Activated T-cell treated with anti-CD3 and anti-CD28 coated beads, Interleukin-2, amount 50 U/mL, for 4 hours (primary cell): ENCODE data around the gene RAB18. TPM values are rescaled to one million over a fixed set of nuclear protein-coding genes. Genes with fewer than 3 reads are reported as not detected.
"Not testable (repeated sequence)": the region's sequence is repeated elsewhere in the genome, so short reads cannot be mapped to it uniquely, and the experiment has no call there.

Experiments used
- ATAC-seq, 2 donors: fragments of 200-7000 bp; cut with Tn5 transposase; one replicate each; pipeline ENCODE4 v1.10.0; 2021
- DNase-seq: peaks from one replicate; pipeline ENCODE4 v3.0.0-alpha.2; 2020
- H3K27me3 Mint-ChIP-seq: one replicate; pipeline ENCODE4 v1.8.0; 2021; ENCODE audit warnings: low read depth, mixed read lengths
- H3K36me3 Mint-ChIP-seq: one replicate; pipeline ENCODE4 v1.8.0; 2022; ENCODE audit warnings: mixed read lengths; ENCODE audit not compliant: insufficient read depth
- H3K4me1 Mint-ChIP-seq: one replicate; pipeline ENCODE4 v1.8.0; 2021; ENCODE audit warnings: low read depth, mixed read lengths
- H3K4me3 Mint-ChIP-seq: one replicate; pipeline ENCODE4 v1.8.0; 2021; ENCODE audit warnings: mild to moderate bottlenecking, moderate library complexity, mixed read lengths
- H3K9me3 Mint-ChIP-seq: one replicate; pipeline ENCODE4 v1.8.0; 2021; ENCODE audit warnings: mixed read lengths
- total RNA-seq, 3 donors: library from RNA; stranded (reverse); gene quantifications; one replicate each; pipeline ENCODE4 v1.2.1, GENCODE V29; 2021

Gene RAB18
- total RNA-seq, 3 donors from 2014 or later, result 57.7 to 63.2 (median 63.0) TPM

DNA sequence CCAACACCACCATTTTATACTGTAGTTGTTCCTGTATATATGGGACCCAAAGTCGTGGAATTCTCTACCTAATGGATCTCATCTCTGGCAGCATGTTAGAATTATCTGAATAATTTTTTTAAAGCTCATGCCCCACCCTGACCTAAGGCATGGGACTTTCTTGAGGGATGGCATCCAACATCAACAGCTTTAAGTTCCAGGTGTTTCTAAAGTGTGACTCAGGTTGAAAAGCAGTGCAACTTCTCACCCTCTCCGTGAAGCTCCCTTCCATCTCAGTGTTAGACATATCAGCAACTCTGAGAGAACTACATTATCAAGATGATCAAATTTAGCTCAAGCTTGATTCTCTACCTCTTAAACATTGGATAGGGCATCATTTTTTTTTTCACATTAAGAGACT is 18.1 kb upstream of the RAB18 start:
- no peaks in the 10 kb centered on the region for H3K4me1 Mint-ChIP-seq
- no peak for DNase-seq
- peaks cover 27% of the 10 kb centered on the region for H3K27me3 Mint-ChIP-seq
- peaks cover 4% of the 10 kb centered on the region for H3K36me3 Mint-ChIP-seq
- H3K4me3 Mint-ChIP-seq, result no peak overlapping the region
- H3K9me3 Mint-ChIP-seq, result peaks cover 14% of the 10 kb centered on the region
- ATAC-seq, result no peak

DNA sequence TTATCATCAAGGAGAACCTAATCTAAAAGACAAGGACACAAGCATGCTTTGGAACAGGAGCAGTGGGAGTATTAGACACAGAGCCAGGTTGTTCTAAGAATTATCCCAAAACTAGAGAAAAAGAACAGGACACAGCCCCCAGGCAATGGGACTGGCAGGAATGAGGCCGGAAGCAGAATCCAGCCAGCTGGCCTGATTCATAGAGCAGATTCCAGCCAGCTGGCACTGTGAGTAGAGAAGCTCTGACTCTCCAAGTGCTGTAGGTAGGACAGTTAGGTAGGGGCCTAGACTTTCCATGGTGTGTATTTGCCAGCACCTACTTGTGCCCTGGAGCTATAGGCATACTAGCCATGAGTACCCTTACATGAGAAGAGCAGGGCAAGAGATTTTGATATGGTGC is 13.3 kb upstream of the RAB18 start:
- Mint-ChIP-seq H3K27me3 (peaks cover 37% of the 10 kb centered on the region), H3K9me3 (peaks cover 19% of the 10 kb centered on the region), H3K4me1 (no peaks in the 10 kb centered on the region), H3K4me3 (no peak overlapping the region), H3K36me3 (peaks cover 5% of the 10 kb centered on the region)
- no peak for DNase-seq
- no peak for ATAC-seq

DNA sequence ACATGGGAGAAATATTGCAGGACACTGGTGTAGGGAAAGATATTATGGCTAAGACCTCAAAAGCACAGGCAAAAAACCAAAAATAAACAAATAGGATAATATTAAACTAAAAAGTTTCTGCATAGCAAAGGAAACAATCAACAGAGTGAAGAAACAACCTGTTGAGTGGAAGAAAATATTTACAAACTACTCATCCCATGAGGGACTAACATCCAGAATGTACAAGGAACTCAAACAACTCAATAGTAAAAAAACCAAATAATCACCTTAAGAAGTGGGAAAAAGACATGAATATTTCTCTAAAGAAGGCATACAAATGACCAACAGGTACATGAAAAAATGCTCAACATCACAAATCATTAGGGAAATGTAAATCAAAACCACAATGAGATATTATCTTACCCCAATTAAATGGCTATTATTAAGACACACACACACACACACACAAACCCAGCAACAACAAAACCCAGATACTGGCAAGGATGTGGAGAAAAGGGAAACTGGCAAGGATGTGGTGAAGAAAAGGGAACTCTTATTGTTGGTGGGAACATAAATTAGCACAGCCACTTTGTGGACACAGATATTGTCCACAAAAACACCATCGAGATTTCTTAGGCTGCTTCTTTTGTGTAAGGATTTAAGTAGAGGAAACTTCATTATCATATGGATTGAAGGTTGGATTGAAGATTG is 9.8 kb upstream of the RAB18 start:
- DNase-seq (no peak), ATAC-seq (no peak)
- H3K4me3 Mint-ChIP-seq, result no peak overlapping the region
- peaks cover 23% of the 10 kb centered on the region for H3K27me3 Mint-ChIP-seq
- peaks cover 11% of the 10 kb centered on the region for H3K9me3 Mint-ChIP-seq
- H3K36me3 Mint-ChIP-seq, result peaks cover 5% of the 10 kb centered on the region
- no peaks in the 10 kb centered on the region for H3K4me1 Mint-ChIP-seq

DNA sequence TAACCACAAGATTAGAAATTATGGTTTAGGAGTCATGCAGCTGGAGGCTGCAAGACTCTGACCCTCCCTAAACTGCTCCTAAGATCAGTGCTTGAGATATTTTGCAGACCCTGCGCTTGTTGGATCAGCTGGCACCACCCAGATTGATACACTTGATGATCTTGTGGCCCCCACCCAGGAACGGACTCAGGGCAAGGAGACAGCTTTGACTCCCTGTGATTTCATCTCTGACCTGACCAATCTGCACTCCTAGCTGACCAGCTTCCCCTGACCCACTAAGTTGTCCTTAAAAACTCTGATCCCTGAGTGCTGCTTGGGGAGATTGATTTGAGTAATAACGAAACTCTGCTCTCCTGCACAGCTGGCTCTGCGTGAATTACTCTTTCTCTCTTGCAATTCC is 8.0 kb upstream of the RAB18 start:
- Mint-ChIP-seq H3K27me3 (peaks cover 17% of the 10 kb centered on the region), H3K9me3 (peaks cover 4% of the 10 kb centered on the region), H3K36me3 (no peaks in the 10 kb centered on the region), H3K4me3 (no peak overlapping the region), H3K4me1 (no peaks in the 10 kb centered on the region)
- DNase-seq (no peak), ATAC-seq (no peak)

DNA sequence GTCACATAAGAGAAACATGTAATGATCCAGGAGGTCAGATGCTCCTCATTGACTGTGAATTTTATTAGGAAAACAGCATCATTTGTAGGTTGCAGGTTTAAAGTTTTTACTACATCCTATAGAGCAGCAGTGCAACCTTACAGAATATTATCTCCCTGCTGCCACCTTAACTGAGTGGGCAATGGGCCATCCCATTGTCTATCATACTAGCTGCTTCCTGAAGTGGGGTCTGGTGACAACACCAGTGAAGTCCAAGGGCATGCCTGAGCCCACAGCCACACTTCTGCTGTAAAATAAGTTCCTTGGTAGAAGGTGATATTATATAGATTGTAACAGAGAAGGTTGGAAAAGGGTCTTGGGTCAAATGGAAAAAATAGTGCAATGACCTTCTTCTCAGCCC is 4.0 kb upstream of the RAB18 start:
- Mint-ChIP-seq H3K9me3 (no peaks in the 10 kb centered on the region), H3K36me3 (no peaks in the 10 kb centered on the region), H3K27me3 (peaks cover 1% of the 10 kb centered on the region), H3K4me1 (peaks cover 15% of the 10 kb centered on the region), H3K4me3 (no peak overlapping the region)
- ATAC-seq (no peak), DNase-seq (no peak)

DNA sequence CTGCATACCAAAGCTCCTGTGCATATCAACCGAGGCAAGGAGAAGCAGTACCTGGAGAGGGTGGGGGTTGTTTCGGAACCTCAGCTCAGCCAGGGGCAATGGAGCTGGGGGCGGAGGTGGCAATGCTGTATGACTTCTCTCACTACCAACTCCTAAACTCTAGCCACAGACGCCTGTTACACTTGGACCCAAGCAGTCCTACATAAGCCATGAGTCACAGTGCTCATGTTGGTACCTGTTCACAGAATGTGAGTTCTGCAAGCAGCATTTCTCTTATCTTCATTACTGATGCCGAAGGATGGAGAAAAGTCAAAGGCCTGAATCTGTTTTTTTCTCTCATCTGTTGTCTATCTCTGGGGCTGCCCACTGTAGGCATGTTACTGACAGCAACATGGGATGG is 3.2 kb upstream of the RAB18 start:
- no peak for ATAC-seq
- Mint-ChIP-seq H3K9me3 (no peaks in the 10 kb centered on the region), H3K4me1 (peaks cover 21% of the 10 kb centered on the region), H3K27me3 (no peaks in the 10 kb centered on the region), H3K4me3 (no peak overlapping the region), H3K36me3 (no peaks in the 10 kb centered on the region)
- no peak for DNase-seq

DNA sequence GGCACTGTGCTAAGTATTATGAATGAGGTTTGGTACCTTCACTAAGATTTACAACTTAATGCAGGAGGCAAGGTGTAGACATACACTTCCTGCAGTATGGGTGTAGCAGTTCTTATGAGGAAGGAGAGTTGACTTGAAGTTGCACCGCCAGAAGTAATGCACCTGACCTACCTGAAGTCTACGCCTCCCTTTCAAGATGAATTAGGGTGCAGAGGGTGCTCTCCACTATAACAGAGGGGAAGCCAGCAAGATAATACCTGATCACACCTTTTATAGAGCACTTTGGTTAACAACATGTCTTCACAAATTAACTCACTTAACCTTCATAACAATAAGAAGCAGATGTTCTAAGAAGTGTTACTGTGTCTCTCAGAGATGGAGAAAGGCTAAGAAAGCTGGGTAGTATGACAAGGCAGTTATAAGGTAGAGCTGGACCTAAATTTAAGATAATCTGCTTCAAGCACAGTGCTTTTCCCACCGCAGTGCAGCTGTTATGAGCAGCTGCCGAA is 552 bp upstream of the RAB18 start:
- H3K4me1 Mint-ChIP-seq, result peaks cover 46% of the 10 kb centered on the region
- H3K4me3 Mint-ChIP-seq, result peak overlapping the region; percentile 100
- ATAC-seq (no peak), DNase-seq (no peak)
- H3K27me3 Mint-ChIP-seq, result no peaks in the 10 kb centered on the region
- no peaks in the 10 kb centered on the region for H3K9me3 Mint-ChIP-seq
- peaks cover 11% of the 10 kb centered on the region for H3K36me3 Mint-ChIP-seq

DNA sequence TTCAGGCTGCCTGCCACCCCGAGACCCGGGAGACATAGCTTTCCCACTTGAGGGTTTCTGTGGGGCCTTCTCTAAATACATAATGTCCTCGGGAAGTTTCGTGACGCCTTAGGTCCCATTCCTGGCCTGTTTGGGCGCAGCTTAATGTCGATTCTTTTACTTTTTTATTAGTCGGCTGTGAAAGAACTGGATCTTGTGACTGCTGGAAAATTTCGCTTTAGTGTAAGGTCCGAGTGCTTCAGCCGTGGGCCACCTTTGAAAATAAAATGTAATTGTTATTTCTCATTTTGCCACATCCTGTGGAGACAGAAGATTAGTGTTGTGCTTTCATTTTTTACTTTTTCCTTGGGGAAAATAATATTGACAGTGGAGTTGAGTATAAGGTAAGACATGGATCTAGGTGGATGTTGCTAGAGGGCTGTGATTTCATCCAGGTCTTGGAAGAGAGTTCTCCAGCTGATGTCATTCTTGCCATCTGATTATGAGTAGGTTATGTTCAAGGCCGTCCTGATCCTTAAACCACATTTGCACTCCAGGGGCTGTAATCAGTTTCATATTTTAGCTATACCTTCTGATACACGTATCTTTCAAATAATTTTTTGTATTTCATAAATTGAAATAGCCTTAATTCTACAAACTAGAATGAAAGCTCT is 830 bp downstream of the RAB18 start:
- ATAC-seq (no peak), DNase-seq (no peak)
- H3K4me1 Mint-ChIP-seq, result peaks cover 57% of the 10 kb centered on the region
- H3K27me3 Mint-ChIP-seq, result no peaks in the 10 kb centered on the region
- H3K36me3 Mint-ChIP-seq, result peaks cover 11% of the 10 kb centered on the region
- peak overlapping the region; percentile 100 for H3K4me3 Mint-ChIP-seq
- no peaks in the 10 kb centered on the region for H3K9me3 Mint-ChIP-seq

DNA sequence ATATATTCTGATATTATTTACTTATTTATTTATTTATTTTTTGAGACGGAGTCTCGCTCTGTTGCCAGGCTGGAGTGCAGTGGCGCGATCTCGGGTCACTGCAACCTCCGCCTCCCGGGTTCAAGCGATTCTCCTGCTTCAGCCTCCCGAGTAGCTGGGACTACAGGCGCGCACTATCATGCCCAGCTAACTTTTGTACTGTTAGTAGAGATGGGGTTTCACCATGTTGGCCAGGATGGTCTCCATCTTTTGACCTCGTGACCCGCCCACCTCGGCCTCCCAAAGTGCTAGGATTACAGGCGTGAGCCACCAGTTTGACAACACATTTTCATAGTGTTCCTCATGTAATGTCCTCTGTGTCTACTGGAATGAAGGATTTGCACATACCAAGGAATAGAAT is 1.4 kb downstream of the RAB18 start:
- H3K9me3 Mint-ChIP-seq, ATAC-seq, DNase-seq, H3K27me3 Mint-ChIP-seq: not testable (repeated sequence)
- peaks cover 63% of the 10 kb centered on the region for H3K4me1 Mint-ChIP-seq
- peak overlapping the region; percentile 77 for H3K4me3 Mint-ChIP-seq
- peaks cover 14% of the 10 kb centered on the region for H3K36me3 Mint-ChIP-seq

DNA sequence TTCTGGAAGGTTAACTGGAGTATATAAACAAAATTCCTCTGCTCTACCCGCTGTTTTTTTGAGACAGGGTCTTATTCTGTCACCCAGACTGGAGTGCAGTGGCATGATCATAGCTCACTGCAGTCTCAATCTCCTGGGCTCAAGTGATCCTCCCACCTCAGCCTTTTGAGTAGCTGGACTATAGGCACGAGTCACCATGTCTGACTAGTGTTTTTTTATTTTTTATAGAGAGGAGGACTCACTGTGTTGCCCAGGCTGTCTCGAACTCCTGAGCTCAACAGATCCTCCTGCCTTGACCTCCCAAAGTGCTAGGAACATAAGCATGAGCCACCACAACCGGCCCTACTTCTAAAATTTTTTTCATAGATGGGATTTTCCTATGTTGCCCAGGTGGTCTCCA is 2.2 kb downstream of the RAB18 start:
- ATAC-seq (no peak), DNase-seq (no peak)
- H3K4me3 Mint-ChIP-seq, result peak overlapping the region; percentile 77
- no peaks in the 10 kb centered on the region for H3K27me3 Mint-ChIP-seq
- peaks cover 15% of the 10 kb centered on the region for H3K36me3 Mint-ChIP-seq
- H3K9me3 Mint-ChIP-seq, result no peaks in the 10 kb centered on the region
- peaks cover 63% of the 10 kb centered on the region for H3K4me1 Mint-ChIP-seq

DNA sequence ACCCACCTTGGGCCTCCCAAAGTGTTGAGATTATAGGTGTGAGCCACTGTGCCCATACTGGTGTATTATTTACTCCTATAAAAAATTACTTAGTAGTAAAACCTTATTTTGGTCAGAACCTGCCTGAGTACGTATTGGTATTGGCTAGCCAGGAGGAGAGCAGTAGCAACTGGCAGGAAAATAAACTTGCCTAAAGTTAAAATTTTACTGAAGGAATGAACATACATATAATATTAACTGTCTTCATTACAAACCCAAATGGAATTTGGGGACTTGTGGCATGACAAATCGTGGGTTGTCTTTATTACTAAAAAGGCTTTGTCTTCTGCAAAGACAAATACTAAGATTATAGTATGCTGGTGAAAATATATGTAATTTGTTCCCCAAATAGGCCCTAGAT is 8.4 kb downstream of the RAB18 start:
- peaks cover 63% of the 10 kb centered on the region for H3K4me1 Mint-ChIP-seq

DNA sequence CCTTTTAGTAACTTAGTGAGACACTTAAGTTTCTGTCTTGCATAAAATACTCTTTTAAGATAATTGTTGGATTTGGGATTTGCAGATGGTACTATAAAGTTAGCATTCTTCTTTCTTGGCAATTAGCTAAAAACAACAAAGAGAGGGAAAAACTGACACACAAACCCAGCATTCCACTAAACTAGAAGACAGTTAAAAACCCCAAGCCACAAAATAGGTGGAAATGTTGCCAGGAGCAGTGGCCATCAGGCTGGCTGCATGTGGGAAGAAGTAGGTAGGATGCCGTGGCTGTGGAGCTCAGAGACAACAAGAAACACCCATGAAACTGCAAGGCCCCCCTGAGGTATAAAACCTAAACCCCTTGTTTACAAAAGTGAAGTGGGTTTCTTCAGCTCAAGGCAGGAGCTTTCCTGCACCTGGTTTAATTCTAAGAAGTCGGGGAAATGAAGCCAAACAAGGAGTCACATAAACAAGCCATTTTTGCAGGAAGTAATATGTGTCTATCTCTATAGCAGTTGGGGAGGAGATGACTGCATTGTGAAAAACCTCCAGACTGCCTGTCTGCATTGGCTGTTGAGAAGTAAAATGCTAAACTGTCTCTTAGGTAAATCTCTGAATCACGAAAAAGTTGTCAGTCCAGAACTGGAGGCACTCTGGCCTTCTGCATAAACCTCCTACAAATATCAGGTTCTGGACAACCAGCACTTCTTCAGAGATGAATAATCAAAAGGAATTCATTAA is 9.5 kb downstream of the RAB18 start:
- Mint-ChIP-seq H3K27me3 (no peaks in the 10 kb centered on the region), H3K4me1 (peaks cover 60% of the 10 kb centered on the region), H3K9me3 (no peaks in the 10 kb centered on the region), H3K4me3 (no peak overlapping the region), H3K36me3 (peaks cover 37% of the 10 kb centered on the region)
- DNase-seq, result no peak
- ATAC-seq, result peak; percentile 51 to 70

More for the DNA sequence above, 8.4 kb downstream of the RAB18 start:
- Mint-ChIP-seq H3K36me3 (peaks cover 34% of the 10 kb centered on the region), H3K9me3 (no peaks in the 10 kb centered on the region), H3K27me3 (no peaks in the 10 kb centered on the region), H3K4me3 (no peak overlapping the region)
- DNase-seq, result no peak
- ATAC-seq, result no peak

DNA sequence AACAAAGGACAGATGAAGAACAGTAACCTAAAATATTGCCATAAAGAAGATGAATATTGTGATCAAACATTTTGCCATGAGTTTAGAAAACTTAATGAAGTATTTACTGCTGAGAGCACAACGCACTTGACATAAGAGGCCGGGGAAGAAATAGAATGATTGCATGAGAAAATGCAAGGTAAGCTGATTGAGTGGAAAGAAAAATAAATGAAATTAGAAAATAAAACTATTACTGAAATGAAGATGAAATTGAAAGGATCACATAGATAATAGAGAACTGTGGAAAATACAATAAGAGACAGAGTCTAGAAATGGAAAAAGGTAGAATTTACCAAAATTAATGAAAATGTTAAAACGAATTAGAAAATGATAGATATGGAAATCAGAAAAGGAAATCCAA is 10.1 kb downstream of the RAB18 start:
- Mint-ChIP-seq H3K27me3 (no peaks in the 10 kb centered on the region), H3K4me1 (peaks cover 60% of the 10 kb centered on the region), H3K4me3 (no peak overlapping the region), H3K9me3 (no peaks in the 10 kb centered on the region), H3K36me3 (peaks cover 38% of the 10 kb centered on the region)
- ATAC-seq (no peak), DNase-seq (no peak)

DNA sequence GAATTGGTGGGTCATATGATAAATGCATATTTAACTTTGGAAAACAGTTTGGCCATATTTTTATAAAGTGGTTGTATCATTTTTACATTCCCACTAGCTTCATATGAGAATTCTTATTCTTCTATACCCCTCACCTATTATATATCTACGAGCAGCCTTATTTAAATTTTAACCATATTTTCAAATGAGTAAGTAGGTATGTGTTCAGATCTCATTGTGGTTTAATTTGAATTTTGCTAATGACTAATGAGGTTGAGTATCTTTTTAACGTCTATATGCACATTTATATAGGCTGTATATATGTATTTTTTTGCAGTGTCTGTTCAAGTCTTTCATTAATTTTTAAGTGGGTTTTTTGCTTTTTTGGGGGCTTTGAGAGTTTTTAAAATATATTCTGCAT is 14.2 kb downstream of the RAB18 start:
- Mint-ChIP-seq H3K9me3 (no peaks in the 10 kb centered on the region), H3K36me3 (peaks cover 26% of the 10 kb centered on the region), H3K4me1 (peaks cover 64% of the 10 kb centered on the region), H3K27me3 (no peaks in the 10 kb centered on the region), H3K4me3 (no peak overlapping the region)
- no peak for ATAC-seq
- no peak for DNase-seq
